HepG2 (cell line): ENCODE results near the gene SIGLEC10. TPM values are rescaled to one million over a fixed set of nuclear protein-coding genes. Genes with fewer than 3 reads are reported as not detected.

Experiments
- CBX2 ChIP-seq, 2 experiments: fragments of 200-600 bp in 1 of 2; sonication (generic); formaldehyde crosslinking in 1 of 2; IDR thresholded peaks; 2 replicates each; pipeline versions ENCODE4 v1.7.0 to v1.8.1; 2018 to 2022; ENCODE audit warnings: low read depth in 2 of 2, low read length in 1 of 2, mild to moderate bottlenecking in 1 of 2, missing genetic modification reagents in 1 of 2
- HNRNPL ChIP-seq: fragments of 200-400 bp; formaldehyde crosslinking; IDR thresholded peaks from 2 replicates; pipeline ENCODE4 v1.6.1; 2017; ENCODE audit warnings: mild to moderate bottlenecking, low read depth, low read length
- ISL2 ChIP-seq: sonication (generic); formaldehyde crosslinking; IDR thresholded peaks from 2 replicates; pipeline ENCODE4 v1.5.0; 2020; ENCODE audit warnings: missing genetic modification reagents
- ONECUT2 ChIP-seq: sonication (generic); formaldehyde crosslinking; IDR thresholded peaks from 2 replicates; pipeline ENCODE4 v1.4.0; 2020; ENCODE audit warnings: missing genetic modification reagents
- SMYD3 ChIP-seq: sonication (generic); formaldehyde crosslinking; IDR thresholded peaks from 2 replicates; pipeline ENCODE4 v1.8.1; 2023; ENCODE audit warnings: mild to moderate bottlenecking, missing genetic modification reagents
- ZNF34 ChIP-seq: sonication (generic); formaldehyde crosslinking; IDR thresholded peaks from 2 replicates; pipeline ENCODE4 v1.4.0; 2020; ENCODE audit warnings: mild to moderate bottlenecking, missing genetic modification reagents, borderline replicate concordance
- ZNF468 ChIP-seq: sonication (generic); formaldehyde crosslinking; IDR thresholded peaks from 2 replicates; pipeline ENCODE4 v1.8.0; 2022; ENCODE audit warnings: mild to moderate bottlenecking, moderate library complexity, missing genetic modification reagents
- ZNF773 ChIP-seq: sonication (generic); formaldehyde crosslinking; IDR thresholded peaks from 2 replicates; pipeline ENCODE4 v1.4.0; 2020; ENCODE audit warnings: missing genetic modification reagents, borderline replicate concordance
- ZNF792 ChIP-seq: IDR thresholded peaks from 2 replicates; pipeline ENCODE4 v1.6.1; 2016
- polyA plus RNA-seq, 8 experiments: library from polyadenylated mRNA; depleted of rRNA in 3 of 8; stranded (reverse) in 7 of 8; unstranded in 1 of 8; fragments of >200 nt; fragmentation: Illumina TruSeq in 4 of 8; extraction: Trizol in 4 of 8; gene quantifications; 2 replicates each; pipeline versions ENCODE4 v1.2.1 to v1.2.3, GENCODE V29; 2011 to 2016; ENCODE audit warnings: low read depth in 4 of 8, missing spikeins in 1 of 8, mixed read lengths in 1 of 8; ENCODE audit not compliant: insufficient read depth in 1 of 8
- total RNA-seq, 5 experiments: library from RNA; depleted of rRNA; stranded (reverse); fragments of >200 nt; fragmentation: Illumina TruSeq; extraction: Trizol; gene quantifications; 2 replicates each; pipeline ENCODE4 v1.2.3, GENCODE V29; 2016; ENCODE audit warnings: low read depth in 1 of 5
- TF ChIP-seq, protein P1 (sequence below): IDR thresholded peaks from 2 replicates; pipeline ENCODE4 v1.6.1; 2016
- TF ChIP-seq, protein P2 (sequence below): sonication (generic); formaldehyde crosslinking; IDR thresholded peaks from 2 replicates; pipeline ENCODE4 v1.5.1; 2020; ENCODE audit warnings: mild to moderate bottlenecking, missing genetic modification reagents, moderate library complexity
- TF ChIP-seq, protein P3 (sequence below): sonication (generic); formaldehyde crosslinking; IDR thresholded peaks from 2 replicates; pipeline ENCODE4 v1.4.0; 2020; ENCODE audit warnings: missing genetic modification reagents, borderline replicate concordance
- TF ChIP-seq, protein P4 (sequence below): sonication (generic); formaldehyde crosslinking; IDR thresholded peaks from 2 replicates; pipeline ENCODE4 v1.4.0; 2020; ENCODE audit warnings: missing genetic modification reagents
- TF ChIP-seq, protein P5 (sequence below): conservative IDR thresholded peaks from 2 replicates; pipeline ENCODE4 v1.6.1; 2018; ENCODE audit warnings: missing genetic modification reagents
- TF ChIP-seq, protein P6 (sequence below): sonication (generic); formaldehyde crosslinking; IDR thresholded peaks from 2 replicates; pipeline ENCODE4 v1.4.0; 2020; ENCODE audit warnings: mild to moderate bottlenecking, missing genetic modification reagents

SIGLEC10 gene
- total and polyA plus RNA-seq, 2 of the 13 experiments (the other 11 are each of a cell fraction or from before 2014, with no cell fraction given), result not detected

DNA sequence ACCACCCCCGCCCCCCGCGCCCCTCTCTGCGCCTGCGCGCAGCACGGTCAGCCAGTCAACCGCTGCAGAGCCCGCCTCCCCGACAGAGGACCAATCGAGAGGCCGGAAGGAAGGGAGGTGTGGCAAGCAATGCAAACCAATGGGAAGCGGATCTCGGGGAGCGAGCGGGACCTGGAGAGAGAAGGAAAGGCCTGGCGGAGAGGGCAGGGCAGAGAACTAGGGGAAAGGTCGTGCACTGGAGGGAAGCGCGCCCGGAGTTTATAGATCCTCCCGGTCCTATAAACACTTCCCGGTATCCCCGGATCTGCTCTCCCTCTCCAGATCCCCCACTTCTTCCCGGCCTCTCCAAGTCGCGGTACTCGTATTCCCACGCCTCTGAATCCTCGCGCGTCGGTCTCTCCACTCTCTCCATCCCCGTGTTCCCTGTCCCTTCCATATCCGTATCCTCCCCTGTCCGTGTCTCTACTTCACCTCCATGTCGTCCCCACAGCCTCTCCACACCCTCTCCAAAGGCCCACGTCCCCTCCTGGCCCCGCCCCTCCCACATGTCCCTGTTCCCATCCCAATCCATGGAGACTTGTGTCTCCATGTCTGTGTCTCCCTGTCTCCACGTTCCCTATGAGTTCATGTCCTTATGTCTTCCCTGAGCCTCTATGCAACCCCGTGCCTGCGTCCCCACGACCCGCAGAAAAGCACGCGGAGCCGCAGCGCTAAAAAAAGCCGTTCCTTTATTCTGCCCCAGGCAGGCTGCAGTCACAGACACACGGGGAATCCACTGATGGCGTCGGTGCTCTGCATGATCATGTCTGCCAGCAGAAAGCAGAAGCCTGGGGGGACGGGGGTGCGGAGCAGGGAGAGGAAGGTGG, 50.8 kb downstream of the SIGLEC10 start (continued):
- TF ChIP-seq, protein P1, sequence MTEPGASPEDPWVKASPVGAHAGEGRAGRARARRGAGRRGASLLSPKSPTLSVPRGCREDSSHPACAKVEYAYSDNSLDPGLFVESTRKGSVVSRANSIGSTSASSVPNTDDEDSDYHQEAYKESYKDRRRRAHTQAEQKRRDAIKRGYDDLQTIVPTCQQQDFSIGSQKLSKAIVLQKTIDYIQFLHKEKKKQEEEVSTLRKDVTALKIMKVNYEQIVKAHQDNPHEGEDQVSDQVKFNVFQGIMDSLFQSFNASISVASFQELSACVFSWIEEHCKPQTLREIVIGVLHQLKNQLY, result no peak
- TF ChIP-seq ZNF468 (CRISPR knock-in tag) (no peak), ZNF34 (no peak), HNRNPL (peak; percentile 62; the same call in 1 of the 2 replicates), ZNF773 (CRISPR knock-in tag) (no peak), ONECUT2 (no peak), CBX2 (IDR thresholded peaks at IDR 0.05; ENCODE audit: low read depth, low read length) (no peak), CBX2 (CRISPR knock-in tag; IDR thresholded peaks at IDR 0.05; ENCODE audit: low read depth) (no peak), ZNF792 (peak; percentile 19; the same call in 1 of the 2 replicates), ISL2 (CRISPR knock-in tag) (peak; percentile 32; the same call in 1 of the 2 replicates), SMYD3 (CRISPR knock-in tag) (0 out of 2 replicates have a peak, but pooled peaks have one; percentile 71)
- TF ChIP-seq, protein P2, sequence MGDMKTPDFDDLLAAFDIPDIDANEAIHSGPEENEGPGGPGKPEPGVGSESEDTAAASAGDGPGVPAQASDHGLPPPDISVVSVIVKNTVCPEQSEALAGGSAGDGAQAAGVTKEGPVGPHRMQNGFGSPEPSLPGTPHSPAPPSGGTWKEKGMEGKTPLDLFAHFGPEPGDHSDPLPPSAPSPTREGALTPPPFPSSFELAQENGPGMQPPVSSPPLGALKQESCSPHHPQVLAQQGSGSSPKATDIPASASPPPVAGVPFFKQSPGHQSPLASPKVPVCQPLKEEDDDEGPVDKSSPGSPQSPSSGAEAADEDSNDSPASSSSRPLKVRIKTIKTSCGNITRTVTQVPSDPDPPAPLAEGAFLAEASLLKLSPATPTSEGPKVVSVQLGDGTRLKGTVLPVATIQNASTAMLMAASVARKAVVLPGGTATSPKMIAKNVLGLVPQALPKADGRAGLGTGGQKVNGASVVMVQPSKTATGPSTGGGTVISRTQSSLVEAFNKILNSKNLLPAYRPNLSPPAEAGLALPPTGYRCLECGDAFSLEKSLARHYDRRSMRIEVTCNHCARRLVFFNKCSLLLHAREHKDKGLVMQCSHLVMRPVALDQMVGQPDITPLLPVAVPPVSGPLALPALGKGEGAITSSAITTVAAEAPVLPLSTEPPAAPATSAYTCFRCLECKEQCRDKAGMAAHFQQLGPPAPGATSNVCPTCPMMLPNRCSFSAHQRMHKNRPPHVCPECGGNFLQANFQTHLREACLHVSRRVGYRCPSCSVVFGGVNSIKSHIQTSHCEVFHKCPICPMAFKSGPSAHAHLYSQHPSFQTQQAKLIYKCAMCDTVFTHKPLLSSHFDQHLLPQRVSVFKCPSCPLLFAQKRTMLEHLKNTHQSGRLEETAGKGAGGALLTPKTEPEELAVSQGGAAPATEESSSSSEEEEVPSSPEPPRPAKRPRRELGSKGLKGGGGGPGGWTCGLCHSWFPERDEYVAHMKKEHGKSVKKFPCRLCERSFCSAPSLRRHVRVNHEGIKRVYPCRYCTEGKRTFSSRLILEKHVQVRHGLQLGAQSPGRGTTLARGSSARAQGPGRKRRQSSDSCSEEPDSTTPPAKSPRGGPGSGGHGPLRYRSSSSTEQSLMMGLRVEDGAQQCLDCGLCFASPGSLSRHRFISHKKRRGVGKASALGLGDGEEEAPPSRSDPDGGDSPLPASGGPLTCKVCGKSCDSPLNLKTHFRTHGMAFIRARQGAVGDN (CRISPR knock-in tag), result peak; percentile 75
- TF ChIP-seq, protein P3, sequence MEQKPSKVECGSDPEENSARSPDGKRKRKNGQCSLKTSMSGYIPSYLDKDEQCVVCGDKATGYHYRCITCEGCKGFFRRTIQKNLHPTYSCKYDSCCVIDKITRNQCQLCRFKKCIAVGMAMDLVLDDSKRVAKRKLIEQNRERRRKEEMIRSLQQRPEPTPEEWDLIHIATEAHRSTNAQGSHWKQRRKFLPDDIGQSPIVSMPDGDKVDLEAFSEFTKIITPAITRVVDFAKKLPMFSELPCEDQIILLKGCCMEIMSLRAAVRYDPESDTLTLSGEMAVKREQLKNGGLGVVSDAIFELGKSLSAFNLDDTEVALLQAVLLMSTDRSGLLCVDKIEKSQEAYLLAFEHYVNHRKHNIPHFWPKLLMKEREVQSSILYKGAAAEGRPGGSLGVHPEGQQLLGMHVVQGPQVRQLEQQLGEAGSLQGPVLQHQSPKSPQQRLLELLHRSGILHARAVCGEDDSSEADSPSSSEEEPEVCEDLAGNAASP (CRISPR knock-in tag), result peak; percentile 42; the same call in 1 of the 2 replicates
- TF ChIP-seq, protein P4, sequence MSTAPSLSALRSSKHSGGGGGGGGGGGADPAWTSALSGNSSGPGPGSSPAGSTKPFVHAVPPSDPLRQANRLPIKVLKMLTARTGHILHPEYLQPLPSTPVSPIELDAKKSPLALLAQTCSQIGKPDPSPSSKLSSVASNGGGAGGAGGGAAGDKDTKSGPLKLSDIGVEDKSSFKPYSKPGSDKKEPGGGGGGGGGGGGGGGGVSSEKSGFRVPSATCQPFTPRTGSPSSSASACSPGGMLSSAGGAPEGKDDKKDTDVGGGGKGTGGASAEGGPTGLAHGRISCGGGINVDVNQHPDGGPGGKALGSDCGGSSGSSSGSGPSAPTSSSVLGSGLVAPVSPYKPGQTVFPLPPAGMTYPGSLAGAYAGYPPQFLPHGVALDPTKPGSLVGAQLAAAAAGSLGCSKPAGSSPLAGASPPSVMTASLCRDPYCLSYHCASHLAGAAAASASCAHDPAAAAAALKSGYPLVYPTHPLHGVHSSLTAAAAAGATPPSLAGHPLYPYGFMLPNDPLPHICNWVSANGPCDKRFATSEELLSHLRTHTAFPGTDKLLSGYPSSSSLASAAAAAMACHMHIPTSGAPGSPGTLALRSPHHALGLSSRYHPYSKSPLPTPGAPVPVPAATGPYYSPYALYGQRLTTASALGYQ (CRISPR knock-in tag), result no peak
- TF ChIP-seq, protein P5, sequence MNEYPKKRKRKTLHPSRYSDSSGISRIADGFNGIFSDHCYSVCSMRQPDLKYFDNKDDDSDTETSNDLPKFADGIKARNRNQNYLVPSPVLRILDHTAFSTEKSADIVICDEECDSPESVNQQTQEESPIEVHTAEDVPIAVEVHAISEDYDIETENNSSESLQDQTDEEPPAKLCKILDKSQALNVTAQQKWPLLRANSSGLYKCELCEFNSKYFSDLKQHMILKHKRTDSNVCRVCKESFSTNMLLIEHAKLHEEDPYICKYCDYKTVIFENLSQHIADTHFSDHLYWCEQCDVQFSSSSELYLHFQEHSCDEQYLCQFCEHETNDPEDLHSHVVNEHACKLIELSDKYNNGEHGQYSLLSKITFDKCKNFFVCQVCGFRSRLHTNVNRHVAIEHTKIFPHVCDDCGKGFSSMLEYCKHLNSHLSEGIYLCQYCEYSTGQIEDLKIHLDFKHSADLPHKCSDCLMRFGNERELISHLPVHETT (CRISPR knock-in tag), result 0 out of 2 replicates have a peak, but pooled peaks have one; percentile 7
- TF ChIP-seq, protein P6, sequence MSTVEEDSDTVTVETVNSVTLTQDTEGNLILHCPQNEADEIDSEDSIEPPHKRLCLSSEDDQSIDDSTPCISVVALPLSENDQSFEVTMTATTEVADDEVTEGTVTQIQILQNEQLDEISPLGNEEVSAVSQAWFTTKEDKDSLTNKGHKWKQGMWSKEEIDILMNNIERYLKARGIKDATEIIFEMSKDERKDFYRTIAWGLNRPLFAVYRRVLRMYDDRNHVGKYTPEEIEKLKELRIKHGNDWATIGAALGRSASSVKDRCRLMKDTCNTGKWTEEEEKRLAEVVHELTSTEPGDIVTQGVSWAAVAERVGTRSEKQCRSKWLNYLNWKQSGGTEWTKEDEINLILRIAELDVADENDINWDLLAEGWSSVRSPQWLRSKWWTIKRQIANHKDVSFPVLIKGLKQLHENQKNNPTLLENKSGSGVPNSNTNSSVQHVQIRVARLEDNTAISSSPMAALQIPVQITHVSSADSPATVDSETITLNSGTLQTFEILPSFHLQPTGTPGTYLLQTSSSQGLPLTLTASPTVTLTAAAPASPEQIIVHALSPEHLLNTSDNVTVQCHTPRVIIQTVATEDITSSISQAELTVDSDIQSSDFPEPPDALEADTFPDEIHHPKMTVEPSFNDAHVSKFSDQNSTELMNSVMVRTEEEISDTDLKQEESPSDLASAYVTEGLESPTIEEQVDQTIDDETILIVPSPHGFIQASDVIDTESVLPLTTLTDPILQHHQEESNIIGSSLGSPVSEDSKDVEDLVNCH (CRISPR knock-in tag), result no peak
